CD14-positive monocyte (primary cell): ENCODE measurements around the gene PRDX6. TPM values are rescaled to one million over a fixed set of nuclear protein-coding genes. Genes with fewer than 3 reads are reported as not detected.

ENCODE experiments used
- DNase-seq, 3 donors: peaks; one replicate each; pipeline ENCODE4 v3.0.0-alpha.2; 2011 to 2022
- H2AFZ ChIP-seq: 2 replicates; pipeline ENCODE4 v1.6.0; 2012; ENCODE audit warnings: mild to moderate bottlenecking, low read depth, low read length, inconsistent platforms; ENCODE audit not compliant: insufficient read depth, poor library complexity, severe bottlenecking
- H3K27ac ChIP-seq, 2 donors: 1 replicate in 1 of 2; 2 replicates in 1 of 2; pipeline ENCODE4 v1.5.1; 2012 to 2013; ENCODE audit warnings: low read length in 2 of 2, control low read depth in 1 of 2, inconsistent platforms in 1 of 2, low read depth in 1 of 2, mild to moderate bottlenecking in 1 of 2
- H3K27me3 ChIP-seq, 2 donors: one replicate each; pipeline versions ENCODE4 v1.6.0 to v1.6.1; 2011 to 2013; ENCODE audit warnings: low read length in 2 of 2; ENCODE audit not compliant: control insufficient read depth in 2 of 2, insufficient read depth in 2 of 2
- H3K36me3 ChIP-seq, 2 donors: replicated peaks in 1 of 2; 1 replicate in 1 of 2; 2 replicates in 1 of 2; pipeline versions ENCODE4 v1.5.1 to v1.6.1; 2012 to 2013; ENCODE audit warnings: low read length in 2 of 2, control low read depth in 1 of 2, inconsistent platforms in 1 of 2, mild to moderate bottlenecking in 1 of 2; ENCODE audit not compliant: insufficient read depth in 2 of 2, control insufficient read depth in 1 of 2
- H3K4me1 ChIP-seq, 2 donors: 1 replicate in 1 of 2; 2 replicates in 1 of 2; pipeline versions ENCODE4 v1.5.1 to v1.6.1; 2012 to 2013; ENCODE audit warnings: low read length in 2 of 2, control low read depth in 1 of 2, inconsistent platforms in 1 of 2, mild to moderate bottlenecking in 1 of 2, moderate library complexity in 1 of 2; ENCODE audit not compliant: insufficient read depth in 2 of 2, control insufficient read depth in 1 of 2
- H3K4me2 ChIP-seq: replicated peaks from 2 replicates; pipeline ENCODE3; 2012; ENCODE audit warnings: low read length, moderate library complexity, mild to moderate bottlenecking; ENCODE audit not compliant: poor library complexity, severe bottlenecking; ENCODE audit errors: extremely low read depth
- H3K4me3 ChIP-seq, 3 experiments: fragments of 200-600 bp in 1 of 3; sonication (generic) in 1 of 3; replicated peaks in 1 of 3; 1 replicate in 2 of 3; 2 replicates in 1 of 3; pipeline ENCODE4 v1.5.1; 2011 to 2013; ENCODE audit warnings: low read length in 3 of 3, mild to moderate bottlenecking in 3 of 3, control low read depth in 2 of 3, low read depth in 2 of 3, inconsistent platforms in 1 of 3, moderate library complexity in 1 of 3
- H3K79me2 ChIP-seq: 2 replicates; pipeline ENCODE4 v1.6.0; 2012; ENCODE audit warnings: mild to moderate bottlenecking, control low read depth, inconsistent platforms, low read length, moderate library complexity; ENCODE audit not compliant: insufficient read depth
- H3K9ac ChIP-seq: 2 replicates; pipeline ENCODE4 v1.6.0; 2017; ENCODE audit warnings: low read length, mild to moderate bottlenecking; ENCODE audit not compliant: insufficient read depth, poor library complexity, severe bottlenecking
- H3K9me3 ChIP-seq, 2 donors: replicated peaks in 1 of 2; 1 replicate in 1 of 2; 2 replicates in 1 of 2; pipeline versions ENCODE4 v1.5.1 to v1.6.1; 2012 to 2013; ENCODE audit warnings: low read length in 2 of 2, control low read depth in 1 of 2; ENCODE audit not compliant: control insufficient read depth in 1 of 2, insufficient read depth in 1 of 2
- H4K20me1 ChIP-seq: 2 replicates; pipeline ENCODE4 v1.6.0; 2012; ENCODE audit warnings: mild to moderate bottlenecking, low read length, control low read depth, moderate library complexity; ENCODE audit not compliant: insufficient read depth
- H3K27ac Mint-ChIP-seq, 7 donors: one replicate each; pipeline ENCODE4 v1.8.0; 2020; ENCODE audit warnings: mild to moderate bottlenecking in 7 of 7, mixed read lengths in 7 of 7, moderate library complexity in 6 of 7, inconsistent platforms in 2 of 7
- H3K27me3 Mint-ChIP-seq, 3 donors: one replicate each; pipeline ENCODE4 v1.8.0; 2021 to 2022; ENCODE audit warnings: low read depth in 3 of 3, mild to moderate bottlenecking in 3 of 3, mixed read lengths in 3 of 3, moderate library complexity in 3 of 3, inconsistent platforms in 1 of 3
- H3K36me3 Mint-ChIP-seq, 2 donors: one replicate each; pipeline ENCODE4 v1.8.0; 2020; ENCODE audit warnings: mixed read lengths in 2 of 2, inconsistent platforms in 1 of 2, mild to moderate bottlenecking in 1 of 2
- H3K4me1 Mint-ChIP-seq: one replicate; pipeline ENCODE4 v1.8.0; 2020; ENCODE audit warnings: mild to moderate bottlenecking, mixed read lengths
- H3K4me3 Mint-ChIP-seq, 2 donors: one replicate each; pipeline ENCODE4 v1.8.0; 2020; ENCODE audit warnings: mild to moderate bottlenecking in 2 of 2, mixed read lengths in 2 of 2, moderate library complexity in 1 of 2
- H3K9me3 Mint-ChIP-seq, 7 donors: one replicate each; pipeline ENCODE4 v1.8.0; 2020 to 2022; ENCODE audit warnings: mixed read lengths in 7 of 7, mild to moderate bottlenecking in 6 of 7, moderate library complexity in 6 of 7, inconsistent platforms in 2 of 7
- CTCF ChIP-seq: fragments of 200-600 bp; IDR thresholded peaks from one replicate; pipeline ENCODE4 v1.8.0; 2022; ENCODE audit warnings: antibody characterized with exemption, mild to moderate bottlenecking
- WGBS: methylation state at CpG from one replicate; pipeline ENCODE4 v1.1.5; 2013; ENCODE audit warnings: missing lambda C conversion rate; ENCODE audit not compliant: insufficient coverage; 5-methylcytosine and 5-hydroxymethylcytosine counted together
- intact Hi-C, 2 donors: fragments of 100-400 bp; cut with micrococcal nuclease; formaldehyde crosslinking; loops; one replicate each; pipeline versions ENCODE4 v1.15.0 to v1.15.1; 2023
- polyA plus RNA-seq, 3 donors: library from polyadenylated mRNA; depleted of rRNA in 1 of 3; unstranded in 2 of 3; stranded (reverse) in 1 of 3; fragments of 300-500 nt in 2 of 3; fragments of >200 nt in 1 of 3; fragmentation: Illumina TruSeq in 2 of 3; gene quantifications; 1 replicate in 2 of 3; 2 replicates in 1 of 3; pipeline ENCODE4 v1.2.3, GENCODE V29; 2012 to 2021

Gene PRDX6
- polyA plus RNA-seq, 3 donors: 89.5 to 142 (median 119) TPM

- peaks cover 0 to 3% (median 0%) of the 10 kb centered on the region in 7 donors for H3K9me3 Mint-ChIP-seq
- no peak for TF ChIP-seq CTCF
- Histone ChIP-seq H3K36me3 (no peaks in the 10 kb centered on the region), H3K27ac (no peak overlapping the region), H3K4me1 (no peaks in the 10 kb centered on the region), H3K27me3 (no peaks in the 10 kb centered on the region), H3K4me3 (no peak overlapping the region), H4K20me1 (no peaks in the 10 kb centered on the region), H3K9ac (no peak overlapping the region), H3K4me2 (no peak overlapping the region), H2AFZ (peak overlapping the region; percentile 14), H3K9me3 (no peaks in the 10 kb centered on the region), H3K79me2 (no peaks in the 10 kb centered on the region)
- peaks cover 2% of the 10 kb centered on the region for H3K4me1 Mint-ChIP-seq
- H3K27ac Mint-ChIP-seq: no peak overlapping the region
- no CpG with 5 or more reads among the region's 4 CpGs for WGBS
- no peak for DNase-seq
- H3K4me3 Mint-ChIP-seq: no peak overlapping the region
- no peaks in the 10 kb centered on the region for H3K36me3 Mint-ChIP-seq
- intact Hi-C loops: no loop called here
- H3K27me3 Mint-ChIP-seq: peaks cover 0 to 2% (median 2%) of the 10 kb centered on the region in 3 donors
Measured at GRCh38 chr1:173529106-173529505, 52.0 kb downstream of the PRDX6 start.

GRCh38 chr1:173530795-173531693, 53.9 kb downstream of the PRDX6 start:
- Mint-ChIP-seq H3K9me3 (peaks cover 0 to 3% (median 0%) of the 10 kb centered on the region in 7 donors), H3K27me3 (peaks cover 0 to 2% (median 2%) of the 10 kb centered on the region in 3 donors), H3K4me3 (no peak overlapping the region), H3K4me1 (peaks cover 2% of the 10 kb centered on the region), H3K36me3 (no peaks in the 10 kb centered on the region), H3K27ac (no peak overlapping the region)
- intact Hi-C loops: no loop called here
- H4K20me1 ChIP-seq: no peaks in the 10 kb centered on the region
- H3K79me2 ChIP-seq: no peaks in the 10 kb centered on the region
- H3K27ac ChIP-seq: no peak overlapping the region
- no peaks in the 10 kb centered on the region for H3K36me3 ChIP-seq
- DNase-seq: no peak
- no peaks in the 10 kb centered on the region for H3K4me1 ChIP-seq
- H3K27me3 ChIP-seq: no peaks in the 10 kb centered on the region
- no peak overlapping the region for H2AFZ ChIP-seq
- H3K9ac ChIP-seq: no peak overlapping the region
- H3K4me2 ChIP-seq: no peak overlapping the region
- no peaks in the 10 kb centered on the region for H3K9me3 ChIP-seq
- WGBS: 90% methylated on average over 2 of the region's 4 CpGs
- no peak overlapping the region for H3K4me3 ChIP-seq
- TF ChIP-seq CTCF: no peak
